HL-60 (cell line): ENCODE measurements around the gene TMPRSS2.

Source experiments
- GABPA ChIP-seq: IDR thresholded peaks from 2 replicates; pipeline ENCODE4 v1.6.1; 2012; ENCODE audit warnings: low read depth
- POLR2AphosphoS5 ChIP-seq: IDR thresholded peaks from 2 replicates; pipeline ENCODE4 v1.6.1; 2012; ENCODE audit warnings: low read depth
- SPI1 ChIP-seq: IDR thresholded peaks from 2 replicates; pipeline ENCODE4 v1.6.1; 2012; ENCODE audit warnings: low read depth, mild to moderate bottlenecking, borderline replicate concordance
- TF ChIP-seq, protein P1 (sequence below): IDR thresholded peaks from one replicate; pipeline ENCODE4 v1.5.1; 2011; ENCODE audit warnings: low read length, control low read depth, inconsistent platforms; ENCODE audit not compliant: insufficient read depth

DNA sequence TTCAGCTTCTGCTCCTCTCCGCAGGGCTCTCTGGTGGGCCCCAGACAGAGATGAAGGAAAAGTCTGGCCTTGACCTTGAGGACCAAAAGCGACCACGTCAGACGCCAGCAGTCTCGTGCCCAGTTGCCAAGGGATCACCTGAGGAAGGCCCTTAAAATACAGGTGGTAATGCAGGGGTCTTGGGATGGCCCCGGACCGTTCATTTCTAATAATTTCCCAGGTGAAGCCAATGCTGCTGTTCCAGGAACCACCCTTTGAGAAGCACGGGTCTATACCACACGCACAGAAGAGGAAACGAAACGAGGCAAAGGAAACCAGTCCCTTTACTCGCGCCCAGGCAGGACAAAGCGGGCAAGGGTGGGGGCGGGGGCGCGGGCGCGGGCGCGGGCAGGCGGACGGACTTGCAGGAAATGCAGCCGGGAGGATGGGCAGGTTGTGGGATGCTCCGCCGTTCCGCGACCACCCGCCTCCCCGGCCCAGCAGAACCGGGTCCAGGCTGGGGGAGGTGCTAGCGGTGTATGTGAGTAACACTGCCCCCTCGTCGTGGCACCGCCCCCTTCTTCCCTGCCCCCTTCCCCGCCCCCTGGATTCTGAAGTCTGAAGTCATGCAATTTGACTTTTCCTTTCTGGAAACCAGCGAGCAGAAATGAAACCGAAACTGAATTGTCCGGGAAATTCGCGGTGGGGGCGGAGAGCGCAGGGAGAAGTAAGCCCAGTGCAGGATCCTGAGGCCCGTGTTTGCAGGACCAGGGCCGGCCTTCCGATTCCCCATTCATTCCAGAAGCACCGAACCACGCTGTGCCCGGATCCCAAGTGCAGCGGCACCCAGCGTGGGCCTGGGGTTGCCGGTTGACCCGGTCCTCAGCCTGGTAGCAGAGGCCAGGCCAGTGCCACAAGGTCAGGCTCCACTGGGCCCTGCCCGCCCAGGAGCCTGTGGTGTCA is 87.8 kb downstream of the TMPRSS2 start:
- TF ChIP-seq, protein P1, sequence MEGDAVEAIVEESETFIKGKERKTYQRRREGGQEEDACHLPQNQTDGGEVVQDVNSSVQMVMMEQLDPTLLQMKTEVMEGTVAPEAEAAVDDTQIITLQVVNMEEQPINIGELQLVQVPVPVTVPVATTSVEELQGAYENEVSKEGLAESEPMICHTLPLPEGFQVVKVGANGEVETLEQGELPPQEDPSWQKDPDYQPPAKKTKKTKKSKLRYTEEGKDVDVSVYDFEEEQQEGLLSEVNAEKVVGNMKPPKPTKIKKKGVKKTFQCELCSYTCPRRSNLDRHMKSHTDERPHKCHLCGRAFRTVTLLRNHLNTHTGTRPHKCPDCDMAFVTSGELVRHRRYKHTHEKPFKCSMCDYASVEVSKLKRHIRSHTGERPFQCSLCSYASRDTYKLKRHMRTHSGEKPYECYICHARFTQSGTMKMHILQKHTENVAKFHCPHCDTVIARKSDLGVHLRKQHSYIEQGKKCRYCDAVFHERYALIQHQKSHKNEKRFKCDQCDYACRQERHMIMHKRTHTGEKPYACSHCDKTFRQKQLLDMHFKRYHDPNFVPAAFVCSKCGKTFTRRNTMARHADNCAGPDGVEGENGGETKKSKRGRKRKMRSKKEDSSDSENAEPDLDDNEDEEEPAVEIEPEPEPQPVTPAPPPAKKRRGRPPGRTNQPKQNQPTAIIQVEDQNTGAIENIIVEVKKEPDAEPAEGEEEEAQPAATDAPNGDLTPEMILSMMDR: no peak
- no peak for TF ChIP-seq POLR2AphosphoS5
- TF ChIP-seq SPI1: 0 out of 2 replicates have a peak, but pooled peaks have one; percentile 10
- TF ChIP-seq GABPA: no peak
